ENCODE data around the gene QSOX2.

QSOX2 gene

GRCh38 chr9:136171009-136171800 lies 74.4 kb downstream of the QSOX2 start:
- no peak for DNase-seq

GRCh38 chr9:136170006-136170901 lies 75.4 kb downstream of the QSOX2 start:
- no peak for DNase-seq

GRCh38 chr9:136169495-136169894 lies 76.1 kb downstream of the QSOX2 start:
- DNase-seq: no peak

- no peak for DNase-seq
These were observed 82.3 kb downstream of the QSOX2 start for GRCh38 chr9:136163248-136163850.

- DNase-seq: no peak
These were observed 84.5 kb downstream of the QSOX2 start for GRCh38 chr9:136160995-136161610.

GRCh38 chr9:136160381-136160841 lies 85.2 kb downstream of the QSOX2 start:
- no peak for DNase-seq

- no peak for DNase-seq
These were observed 85.8 kb downstream of the QSOX2 start for GRCh38 chr9:136159851-136160250.

- DNase-seq: no peak
These were observed 87.9 kb downstream of the QSOX2 start for GRCh38 chr9:136157477-136158265.

All from fibroblast of skin of back (primary cell).